Measurements from ENCODE around the gene GNAQ. TPM values are rescaled to one million over a fixed set of nuclear protein-coding genes. Genes with fewer than 3 reads are reported as not detected.
"Not testable (repeated sequence)": the region's sequence is repeated elsewhere in the genome, so short reads cannot be mapped to it uniquely, and the experiment has no call there.

The GNAQ gene
- total and polyA plus RNA-seq, 8 donors = 55.5 to 95.5 (median 62.8) TPM

- no peak for TF ChIP-seq CTCF (IDR thresholded peaks at IDR 0.05)
- ATAC-seq = no peak
- no peak overlapping the region for H3K27ac ChIP-seq
- no peaks in the 10 kb centered on the region for H3K36me3 ChIP-seq
- H3K27me3 ChIP-seq = no peaks in the 10 kb centered on the region
- no peak overlapping the region for H3K4me3 ChIP-seq
- DNase-seq = no peak
- H3K4me1 ChIP-seq = no peaks in the 10 kb centered on the region
- intact Hi-C loops (cut with DNase I) = no loop called here
- peaks cover 0 to 12% of the 10 kb centered on the region in 2 donors for H3K9me3 ChIP-seq
Observed at GRCh38 chr9:77697238-77697984, 334.2 kb downstream of the GNAQ start.

GRCh38 chr9:77690723-77691122 lies 340.9 kb downstream of the GNAQ start:
- H3K4me1 ChIP-seq; ATAC-seq; DNase-seq; H3K36me3 ChIP-seq; H3K9me3 ChIP-seq; intact Hi-C loops (cut with DNase I); H3K27me3 ChIP-seq; H3K4me3 ChIP-seq; H3K27ac ChIP-seq: not testable (repeated sequence)

- intact Hi-C loops (cut with DNase I); H3K9me3 ChIP-seq; ATAC-seq; H3K36me3 ChIP-seq; H3K27me3 ChIP-seq; DNase-seq; H3K4me3 ChIP-seq; H3K4me1 ChIP-seq; H3K27ac ChIP-seq: not testable (repeated sequence)
Observed at GRCh38 chr9:77690119-77690518, 341.5 kb downstream of the GNAQ start.

- DNase-seq; ATAC-seq; H3K27ac ChIP-seq; intact Hi-C loops (cut with DNase I); H3K4me1 ChIP-seq; H3K9me3 ChIP-seq; H3K36me3 ChIP-seq; H3K4me3 ChIP-seq; H3K27me3 ChIP-seq: not testable (repeated sequence)
Observed at GRCh38 chr9:77687737-77688136, 343.9 kb downstream of the GNAQ start.

- H3K4me1 ChIP-seq = peaks cover 0 to 15% of the 10 kb centered on the region in 2 donors
- DNase-seq (no peak), ATAC-seq (no peak)
- no peaks in the 10 kb centered on the region for H3K9me3 ChIP-seq
- intact Hi-C loops (cut with DNase I) = no loop called here
- no peaks in the 10 kb centered on the region for H3K27me3 ChIP-seq
- TF ChIP-seq CTCF (IDR thresholded peaks at IDR 0.05) = no peak
- H3K4me3 ChIP-seq = no peak overlapping the region
- H3K36me3 ChIP-seq = no peaks in the 10 kb centered on the region
- H3K27ac ChIP-seq = no peak overlapping the region
Observed at GRCh38 chr9:77680581-77680980, 351.0 kb downstream of the GNAQ start.

GRCh38 chr9:77679661-77680368 lies 351.8 kb downstream of the GNAQ start:
- DNase-seq = no peak
- intact Hi-C loops (cut with DNase I) = no loop called here
- no peak for ATAC-seq

More at GRCh38 chr9:77679661-77680368, 351.8 kb downstream of the GNAQ start:
- Histone ChIP-seq H3K9me3 (no peaks in the 10 kb centered on the region), H3K27ac (no peak overlapping the region), H3K36me3 (no peaks in the 10 kb centered on the region), H3K4me3 (no peak overlapping the region), H3K27me3 (no peaks in the 10 kb centered on the region), H3K4me1 (peaks cover 0 to 15% of the 10 kb centered on the region in 2 donors)
- TF ChIP-seq CTCF (IDR thresholded peaks at IDR 0.05) = no peak
